ENCODE results near the gene TMEM62.

The TMEM62 gene

DNA sequence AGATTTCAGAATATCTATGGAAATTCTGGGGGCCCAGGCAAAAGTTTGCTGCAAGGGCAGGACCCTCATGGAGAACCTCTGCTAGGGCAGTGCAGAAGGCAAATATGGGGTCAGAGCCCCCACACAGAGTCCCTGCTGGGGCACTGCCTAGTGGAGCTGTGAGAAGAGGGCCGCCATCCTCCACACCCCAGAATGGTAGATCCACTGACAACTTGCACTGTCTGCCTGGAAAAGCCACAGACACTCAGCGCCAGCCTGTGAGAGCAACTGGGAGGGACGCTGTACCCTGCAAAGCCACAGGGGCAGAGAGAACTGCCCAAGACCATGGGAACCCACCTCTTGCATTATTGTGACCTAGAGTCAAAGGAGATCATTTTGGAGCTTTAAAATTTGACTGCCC, 65.6 kb downstream of the TMEM62 start:
- TF ChIP-seq, protein P1, sequence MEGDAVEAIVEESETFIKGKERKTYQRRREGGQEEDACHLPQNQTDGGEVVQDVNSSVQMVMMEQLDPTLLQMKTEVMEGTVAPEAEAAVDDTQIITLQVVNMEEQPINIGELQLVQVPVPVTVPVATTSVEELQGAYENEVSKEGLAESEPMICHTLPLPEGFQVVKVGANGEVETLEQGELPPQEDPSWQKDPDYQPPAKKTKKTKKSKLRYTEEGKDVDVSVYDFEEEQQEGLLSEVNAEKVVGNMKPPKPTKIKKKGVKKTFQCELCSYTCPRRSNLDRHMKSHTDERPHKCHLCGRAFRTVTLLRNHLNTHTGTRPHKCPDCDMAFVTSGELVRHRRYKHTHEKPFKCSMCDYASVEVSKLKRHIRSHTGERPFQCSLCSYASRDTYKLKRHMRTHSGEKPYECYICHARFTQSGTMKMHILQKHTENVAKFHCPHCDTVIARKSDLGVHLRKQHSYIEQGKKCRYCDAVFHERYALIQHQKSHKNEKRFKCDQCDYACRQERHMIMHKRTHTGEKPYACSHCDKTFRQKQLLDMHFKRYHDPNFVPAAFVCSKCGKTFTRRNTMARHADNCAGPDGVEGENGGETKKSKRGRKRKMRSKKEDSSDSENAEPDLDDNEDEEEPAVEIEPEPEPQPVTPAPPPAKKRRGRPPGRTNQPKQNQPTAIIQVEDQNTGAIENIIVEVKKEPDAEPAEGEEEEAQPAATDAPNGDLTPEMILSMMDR (IDR thresholded peaks at IDR 0.05; ENCODE audit: low read depth, low read length): no peak
- Histone ChIP-seq H3K4me3 (ENCODE audit: low read depth, low read length) (no peak overlapping the region), H3K9me3 (no peaks in the 10 kb centered on the region), H3K36me3 (peaks cover 4% of the 10 kb centered on the region; the same call in 1 of the 2 replicates), H3K27me3 (no peaks in the 10 kb centered on the region), H3K4me1 (no peaks in the 10 kb centered on the region)
- no peak for DNase-seq

DNA sequence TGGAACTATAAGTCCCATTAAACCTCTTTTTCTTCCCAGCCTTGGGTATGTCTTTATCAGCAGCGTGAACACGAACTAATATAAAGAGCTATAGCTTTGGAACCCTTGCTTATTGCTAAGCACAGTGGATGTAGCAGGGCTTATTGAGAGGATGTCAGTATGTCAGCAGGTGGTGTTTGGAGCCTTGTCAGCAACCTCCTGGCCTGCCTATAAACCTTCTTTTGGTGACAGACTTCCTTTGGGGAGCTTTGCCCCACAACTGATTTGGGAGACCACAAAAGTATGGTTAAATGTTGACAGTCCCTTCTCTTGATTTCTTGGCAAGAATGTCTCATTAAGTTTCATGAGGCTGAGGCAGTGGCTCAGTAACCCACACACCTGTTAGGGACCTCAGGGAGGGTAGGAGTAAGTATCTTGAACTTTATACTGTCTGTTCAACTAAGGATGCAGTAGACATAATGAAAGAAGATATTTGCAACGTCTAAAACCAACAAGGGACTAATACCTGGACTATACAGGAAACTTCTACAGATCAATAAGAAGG, 66.6 kb downstream of the TMEM62 start:
- no peaks in the 10 kb centered on the region for H3K9me3 ChIP-seq
- peaks cover 4% of the 10 kb centered on the region; the same call in 1 of the 2 replicates for H3K36me3 ChIP-seq
- no peaks in the 10 kb centered on the region for H3K4me1 ChIP-seq
- H3K27me3 ChIP-seq: no peaks in the 10 kb centered on the region
- DNase-seq: no peak
- TF ChIP-seq, protein P1 (IDR thresholded peaks at IDR 0.05; ENCODE audit: low read depth, low read length): no peak
- no peak overlapping the region for H3K4me3 ChIP-seq (ENCODE audit: low read depth, low read length)

DNA sequence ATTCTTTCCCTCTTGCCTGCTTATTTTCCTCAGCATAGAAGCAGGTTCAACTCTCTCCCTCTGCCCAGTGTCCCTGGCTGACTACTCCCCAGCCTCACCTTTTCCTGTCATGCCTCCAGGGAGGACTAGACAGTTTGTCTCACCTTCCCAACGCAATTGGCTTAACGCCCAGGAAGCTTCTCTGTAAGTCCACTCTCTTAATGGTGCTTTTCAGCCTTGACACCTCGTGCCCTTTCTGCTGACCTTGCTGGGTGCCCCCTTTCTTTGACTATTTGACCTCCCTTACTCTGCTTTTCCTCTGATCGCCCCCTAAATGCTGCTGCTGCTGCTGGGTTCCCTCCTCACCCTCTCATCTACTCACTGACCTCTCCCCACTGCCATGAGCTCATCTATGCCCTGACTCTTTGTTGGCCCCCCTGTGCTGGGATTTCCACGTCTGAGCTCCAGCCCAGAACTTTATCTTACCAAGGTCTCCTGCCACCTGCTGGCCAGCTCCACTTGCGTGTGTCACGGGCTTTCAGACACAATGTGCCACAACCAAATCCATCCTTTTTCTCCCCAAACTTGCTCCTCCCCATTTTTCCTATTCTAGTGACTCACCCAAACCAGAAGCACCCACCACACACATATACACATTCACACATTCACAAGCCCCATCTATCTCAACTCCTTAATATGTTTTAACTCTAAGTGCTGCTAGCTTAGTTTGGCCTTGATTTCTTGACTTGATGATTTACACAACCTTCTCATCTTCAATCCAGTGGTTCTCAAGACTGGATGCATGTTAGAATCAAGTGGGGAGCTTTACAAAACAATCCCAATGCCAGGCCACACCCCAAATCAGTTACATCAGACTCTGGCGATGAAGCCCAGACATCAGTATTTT, 70.9 kb downstream of the TMEM62 start:
- TF ChIP-seq, protein P1 (IDR thresholded peaks at IDR 0.05; ENCODE audit: low read depth, low read length): peak; percentile 78
- DNase-seq: peak; percentile 62
- no peaks in the 10 kb centered on the region for H3K36me3 ChIP-seq
- no peaks in the 10 kb centered on the region for H3K9me3 ChIP-seq
- no peak overlapping the region for H3K4me3 ChIP-seq (ENCODE audit: low read depth, low read length)
- H3K4me1 ChIP-seq: no peaks in the 10 kb centered on the region
- H3K27me3 ChIP-seq: no peaks in the 10 kb centered on the region

DNA sequence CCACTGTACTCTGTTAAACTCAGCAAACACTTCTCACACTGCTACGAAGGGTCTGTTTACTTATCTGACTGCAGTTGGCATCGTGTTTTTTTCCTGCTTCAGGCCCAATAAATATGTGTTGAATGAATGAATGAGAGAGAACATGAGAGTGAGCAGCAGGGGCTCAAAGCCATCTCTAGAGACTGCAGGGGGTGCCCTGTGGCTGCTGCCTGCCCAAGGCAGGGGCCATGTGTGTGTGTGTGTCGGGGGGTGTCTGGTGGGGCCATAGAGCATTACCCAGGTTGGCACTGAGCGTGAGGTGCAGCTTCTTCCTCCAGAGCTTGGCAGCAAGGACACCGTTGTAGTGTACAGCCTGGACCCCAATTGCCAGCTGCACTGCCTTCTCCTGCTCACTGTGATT, 72.7 kb downstream of the TMEM62 start:
- TF ChIP-seq, protein P1 (IDR thresholded peaks at IDR 0.05; ENCODE audit: low read depth, low read length): no peak
- no peak for DNase-seq
- no peaks in the 10 kb centered on the region for H3K4me1 ChIP-seq
- H3K4me3 ChIP-seq (ENCODE audit: low read depth, low read length): no peak overlapping the region
- no peaks in the 10 kb centered on the region for H3K27me3 ChIP-seq
- H3K9me3 ChIP-seq: no peaks in the 10 kb centered on the region
- no peaks in the 10 kb centered on the region for H3K36me3 ChIP-seq

DNA sequence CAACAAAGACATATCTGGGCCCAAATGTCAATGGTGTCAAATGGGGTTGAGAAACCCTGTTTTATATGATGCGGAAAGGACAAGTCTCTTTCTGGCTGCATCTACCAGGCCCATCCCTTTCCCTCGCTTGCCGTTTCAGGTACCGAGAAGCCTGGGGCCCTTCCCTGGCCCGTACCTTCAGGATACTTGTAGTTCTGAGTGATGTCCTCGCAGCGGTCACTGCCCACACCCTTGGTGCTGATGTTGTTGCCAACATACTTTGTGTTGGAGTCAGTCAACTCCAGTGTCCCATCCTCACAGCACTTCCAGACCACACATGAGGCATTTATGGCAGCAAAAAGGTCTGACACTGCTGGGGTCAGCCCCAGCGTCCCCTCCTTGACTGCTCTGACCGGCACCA, 73.6 kb downstream of the TMEM62 start:
- no peaks in the 10 kb centered on the region for H3K9me3 ChIP-seq
- no peak for DNase-seq
- H3K36me3 ChIP-seq: no peaks in the 10 kb centered on the region
- no peaks in the 10 kb centered on the region for H3K4me1 ChIP-seq
- no peak overlapping the region for H3K4me3 ChIP-seq (ENCODE audit: low read depth, low read length)
- no peaks in the 10 kb centered on the region for H3K27me3 ChIP-seq
- TF ChIP-seq, protein P1 (IDR thresholded peaks at IDR 0.05; ENCODE audit: low read depth, low read length): no peak
